Measurements from ENCODE around the gene DMBT1.

- TF ChIP-seq, protein P1, sequence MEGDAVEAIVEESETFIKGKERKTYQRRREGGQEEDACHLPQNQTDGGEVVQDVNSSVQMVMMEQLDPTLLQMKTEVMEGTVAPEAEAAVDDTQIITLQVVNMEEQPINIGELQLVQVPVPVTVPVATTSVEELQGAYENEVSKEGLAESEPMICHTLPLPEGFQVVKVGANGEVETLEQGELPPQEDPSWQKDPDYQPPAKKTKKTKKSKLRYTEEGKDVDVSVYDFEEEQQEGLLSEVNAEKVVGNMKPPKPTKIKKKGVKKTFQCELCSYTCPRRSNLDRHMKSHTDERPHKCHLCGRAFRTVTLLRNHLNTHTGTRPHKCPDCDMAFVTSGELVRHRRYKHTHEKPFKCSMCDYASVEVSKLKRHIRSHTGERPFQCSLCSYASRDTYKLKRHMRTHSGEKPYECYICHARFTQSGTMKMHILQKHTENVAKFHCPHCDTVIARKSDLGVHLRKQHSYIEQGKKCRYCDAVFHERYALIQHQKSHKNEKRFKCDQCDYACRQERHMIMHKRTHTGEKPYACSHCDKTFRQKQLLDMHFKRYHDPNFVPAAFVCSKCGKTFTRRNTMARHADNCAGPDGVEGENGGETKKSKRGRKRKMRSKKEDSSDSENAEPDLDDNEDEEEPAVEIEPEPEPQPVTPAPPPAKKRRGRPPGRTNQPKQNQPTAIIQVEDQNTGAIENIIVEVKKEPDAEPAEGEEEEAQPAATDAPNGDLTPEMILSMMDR (IDR thresholded peaks at IDR 0.05; ENCODE audit: low read depth, low read length), result no peak
- TF ChIP-seq EZH2phosphoT487 (IDR thresholded peaks at IDR 0.05; ENCODE audit: low read depth), result no peak
Measured at GRCh38 chr10:122636953-122637352, 76.4 kb downstream of the DMBT1 start.

All from OCI-LY3 (cell line).